ENCODE measurements around the gene SGMS1. TPM values are rescaled to one million over a fixed set of nuclear protein-coding genes. Genes with fewer than 3 reads are reported as not detected.

The SGMS1 gene
- total RNA-seq, 1 donor from 2014 or later, result 9.2 TPM

DNA sequence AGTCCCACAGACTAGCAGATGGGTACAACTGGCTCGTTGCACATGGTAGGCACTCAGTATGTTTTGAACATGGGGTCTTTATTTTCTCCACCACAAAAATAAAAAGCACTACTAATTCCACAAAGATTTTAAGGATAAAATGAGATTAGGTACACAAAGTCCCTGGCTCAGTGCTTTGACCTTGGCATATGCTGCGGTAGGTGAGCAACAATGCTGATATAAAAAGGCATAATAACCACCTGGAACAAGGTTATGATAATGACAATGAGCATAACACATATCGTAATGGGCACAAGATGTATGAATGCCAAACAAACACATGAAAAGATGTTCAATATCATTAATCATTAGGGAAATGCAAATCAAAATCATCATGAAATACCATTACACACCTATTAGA lies 26.9 kb downstream of the SGMS1 start:
- Mint-ChIP-seq H3K27me3 (ENCODE audit: insufficient read depth, low read depth) (no peaks in the 10 kb centered on the region), H3K36me3 (no peaks in the 10 kb centered on the region), H3K27ac (no peak overlapping the region), H3K4me3 (no peak overlapping the region), H3K4me1 (peaks cover 6% of the 10 kb centered on the region), H3K9me3 (no peaks in the 10 kb centered on the region)
- Histone ChIP-seq H2AFZ (replicated peaks) (no peak overlapping the region), H3K9ac (no peak overlapping the region), H4K20me1 (ENCODE audit: low read depth) (no peaks in the 10 kb centered on the region), H3K4me2 (no peak overlapping the region), H3F3A (ENCODE audit: low read depth) (no peaks in the 10 kb centered on the region), H3K9me3 (ENCODE audit: low read depth) (no peaks in the 10 kb centered on the region), H3K79me2 (ENCODE audit: low read depth) (no peaks in the 10 kb centered on the region), H3K27ac (no peak overlapping the region), H3K4me1 (no peaks in the 10 kb centered on the region), H3K36me3 (no peaks in the 10 kb centered on the region), H3K4me3 (no peak overlapping the region), H3K27me3 (no peaks in the 10 kb centered on the region)
- no peak for DNase-seq (ENCODE audit: low spot score)
- TF ChIP-seq, protein P1, sequence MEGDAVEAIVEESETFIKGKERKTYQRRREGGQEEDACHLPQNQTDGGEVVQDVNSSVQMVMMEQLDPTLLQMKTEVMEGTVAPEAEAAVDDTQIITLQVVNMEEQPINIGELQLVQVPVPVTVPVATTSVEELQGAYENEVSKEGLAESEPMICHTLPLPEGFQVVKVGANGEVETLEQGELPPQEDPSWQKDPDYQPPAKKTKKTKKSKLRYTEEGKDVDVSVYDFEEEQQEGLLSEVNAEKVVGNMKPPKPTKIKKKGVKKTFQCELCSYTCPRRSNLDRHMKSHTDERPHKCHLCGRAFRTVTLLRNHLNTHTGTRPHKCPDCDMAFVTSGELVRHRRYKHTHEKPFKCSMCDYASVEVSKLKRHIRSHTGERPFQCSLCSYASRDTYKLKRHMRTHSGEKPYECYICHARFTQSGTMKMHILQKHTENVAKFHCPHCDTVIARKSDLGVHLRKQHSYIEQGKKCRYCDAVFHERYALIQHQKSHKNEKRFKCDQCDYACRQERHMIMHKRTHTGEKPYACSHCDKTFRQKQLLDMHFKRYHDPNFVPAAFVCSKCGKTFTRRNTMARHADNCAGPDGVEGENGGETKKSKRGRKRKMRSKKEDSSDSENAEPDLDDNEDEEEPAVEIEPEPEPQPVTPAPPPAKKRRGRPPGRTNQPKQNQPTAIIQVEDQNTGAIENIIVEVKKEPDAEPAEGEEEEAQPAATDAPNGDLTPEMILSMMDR (IDR thresholded peaks at IDR 0.05), result no peak
- TF ChIP-seq EZH2phosphoT487 (IDR thresholded peaks at IDR 0.05) (no peak), EZH2 (IDR thresholded peaks at IDR 0.05) (no peak)

DNA sequence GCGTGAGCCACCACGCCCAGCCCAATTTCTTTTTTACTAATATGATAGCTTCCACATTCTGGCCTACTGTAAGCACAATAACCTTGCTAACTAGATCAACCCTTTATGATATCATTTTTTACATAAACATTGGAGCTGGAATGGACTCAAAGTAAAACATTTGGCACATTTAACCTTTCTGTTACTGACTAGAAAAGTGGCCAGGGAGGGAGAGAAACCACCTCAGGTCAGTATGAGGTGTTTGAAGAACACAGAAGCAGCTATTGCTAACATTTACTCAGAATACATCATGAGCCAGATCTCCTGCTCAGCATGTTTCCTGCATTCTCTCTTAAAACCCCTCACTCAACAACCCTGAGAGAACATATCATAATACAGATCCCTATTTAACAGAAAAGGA lies 27.3 kb downstream of the SGMS1 start:
- H3K4me1 Mint-ChIP-seq, result peaks cover 6% of the 10 kb centered on the region
- Histone ChIP-seq H4K20me1 (ENCODE audit: low read depth) (no peaks in the 10 kb centered on the region), H3K79me2 (ENCODE audit: low read depth) (no peaks in the 10 kb centered on the region), H3K9me3 (ENCODE audit: low read depth) (no peaks in the 10 kb centered on the region), H3K4me2 (no peak overlapping the region), H3K9ac (no peak overlapping the region), H3K4me1 (no peaks in the 10 kb centered on the region), H3K27ac (no peak overlapping the region), H3K4me3 (no peak overlapping the region), H3K27me3 (no peaks in the 10 kb centered on the region), H3F3A (ENCODE audit: low read depth) (no peaks in the 10 kb centered on the region), H2AFZ (replicated peaks) (no peak overlapping the region), H3K36me3 (no peaks in the 10 kb centered on the region)
- TF ChIP-seq EZH2phosphoT487 (IDR thresholded peaks at IDR 0.05) (no peak), EZH2 (IDR thresholded peaks at IDR 0.05) (no peak)
- TF ChIP-seq, protein P1 (IDR thresholded peaks at IDR 0.05), result no peak
- DNase-seq (ENCODE audit: low spot score), result no peak
- H3K27me3 Mint-ChIP-seq (ENCODE audit: insufficient read depth, low read depth), result no peaks in the 10 kb centered on the region
- no peak overlapping the region for H3K4me3 Mint-ChIP-seq
- no peak overlapping the region for H3K27ac Mint-ChIP-seq
- no peaks in the 10 kb centered on the region for H3K9me3 Mint-ChIP-seq
- H3K36me3 Mint-ChIP-seq, result no peaks in the 10 kb centered on the region

DNA sequence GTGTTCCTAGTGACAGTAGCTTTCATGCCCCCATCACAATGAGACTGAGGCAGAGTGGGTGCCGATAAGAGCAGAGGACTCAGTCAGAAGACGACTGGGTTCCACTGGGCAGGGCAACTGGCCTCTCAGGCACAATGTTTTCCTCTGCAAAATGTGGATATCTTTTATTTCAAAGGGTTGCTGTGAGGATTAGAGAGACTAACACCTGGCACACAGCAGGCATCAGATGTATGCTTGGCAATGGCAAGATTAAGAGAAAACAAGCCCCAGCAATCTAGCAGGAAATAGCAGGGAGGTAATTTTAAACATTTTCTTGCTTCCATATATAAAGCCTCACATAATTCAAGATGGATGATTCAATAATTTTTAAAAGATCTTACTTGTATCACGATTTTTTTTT lies 28.0 kb downstream of the SGMS1 start:
- Histone ChIP-seq H3K4me1 (no peaks in the 10 kb centered on the region), H2AFZ (replicated peaks) (no peak overlapping the region), H3K4me3 (no peak overlapping the region), H3K4me2 (no peak overlapping the region), H3K9ac (no peak overlapping the region), H3K9me3 (ENCODE audit: low read depth) (no peaks in the 10 kb centered on the region), H3K79me2 (ENCODE audit: low read depth) (peaks cover 2% of the 10 kb centered on the region), H4K20me1 (ENCODE audit: low read depth) (no peaks in the 10 kb centered on the region), H3K36me3 (no peaks in the 10 kb centered on the region), H3K27me3 (no peaks in the 10 kb centered on the region), H3F3A (ENCODE audit: low read depth) (no peaks in the 10 kb centered on the region), H3K27ac (no peak overlapping the region)
- H3K4me1 Mint-ChIP-seq, result peaks cover 6% of the 10 kb centered on the region
- TF ChIP-seq, protein P1 (IDR thresholded peaks at IDR 0.05), result no peak
- TF ChIP-seq EZH2phosphoT487 (IDR thresholded peaks at IDR 0.05), result no peak
- DNase-seq (ENCODE audit: low spot score), result no peak
- no peaks in the 10 kb centered on the region for H3K9me3 Mint-ChIP-seq
- H3K4me3 Mint-ChIP-seq, result no peak overlapping the region
- H3K36me3 Mint-ChIP-seq, result no peaks in the 10 kb centered on the region
- no peak overlapping the region for H3K27ac Mint-ChIP-seq
- no peaks in the 10 kb centered on the region for H3K27me3 Mint-ChIP-seq (ENCODE audit: insufficient read depth, low read depth)

All from neural progenitor cell (in vitro differentiated cells).